Stimulated activated CD8-positive, alpha-beta memory T cell treated with anti-CD3 and anti-CD28 coated beads, Interleukin-7, amount 100 ng/mL, for 4 hours (primary cell): Measurements from ENCODE around the gene TGFB3.
"Not testable (repeated sequence)": the region's sequence is repeated elsewhere in the genome, so short reads cannot be mapped to it uniquely, and the experiment has no call there.

Experiments used
- DNase-seq, 2 donors: peaks; one replicate each; pipeline ENCODE4 v3.0.0-alpha.2; 2020; ENCODE audit warnings: low read depth in 2 of 2

TGFB3 gene

DNA sequence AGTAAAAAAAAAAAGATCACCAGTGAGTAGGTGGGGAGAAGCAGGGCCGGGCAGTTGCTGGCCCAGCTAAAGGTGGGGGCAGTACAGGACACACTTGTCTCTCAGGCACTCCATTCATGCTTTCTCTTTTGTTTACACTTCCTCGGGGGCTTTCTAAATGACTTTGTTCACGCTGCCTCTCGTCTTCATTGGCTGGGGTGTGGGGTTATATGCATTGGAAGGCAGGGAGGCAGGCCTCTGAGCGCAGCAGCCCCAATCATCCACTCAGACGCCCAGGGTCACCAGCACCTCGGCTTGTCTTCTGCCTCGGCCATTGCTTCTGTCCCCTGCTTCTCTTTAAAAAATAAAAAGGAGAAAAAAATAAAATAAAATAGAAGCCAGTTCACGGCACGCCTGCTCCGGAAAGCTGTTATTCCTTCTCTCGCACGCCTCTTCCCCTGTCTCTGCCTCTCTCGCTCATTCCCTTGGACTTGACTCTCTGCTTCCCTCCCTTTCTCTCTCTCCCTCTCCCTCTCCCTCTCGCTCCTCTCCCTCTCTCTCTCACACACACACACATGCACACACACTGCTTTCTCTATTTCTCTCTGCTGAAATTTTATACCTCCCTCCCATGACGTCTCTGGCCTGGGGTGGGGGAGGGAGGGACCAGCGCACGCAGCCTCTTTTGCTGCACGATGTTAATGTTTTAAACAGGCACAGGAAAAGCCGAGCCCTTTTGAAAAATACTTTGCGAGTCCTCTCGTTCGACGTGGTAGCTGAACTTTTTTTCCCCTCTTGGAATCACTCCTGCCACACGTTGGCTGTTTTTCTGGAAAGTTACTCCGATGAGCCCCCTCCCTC lies at the start of gene TGFB3:
Gene TGFB3 (minus strand): TSS at position 570 of the 840 bp plus-strand sequence. CDS start 1,102 bp downstream, outside the sequence.
- peak; percentile 40 to 44 for DNase-seq

DNA sequence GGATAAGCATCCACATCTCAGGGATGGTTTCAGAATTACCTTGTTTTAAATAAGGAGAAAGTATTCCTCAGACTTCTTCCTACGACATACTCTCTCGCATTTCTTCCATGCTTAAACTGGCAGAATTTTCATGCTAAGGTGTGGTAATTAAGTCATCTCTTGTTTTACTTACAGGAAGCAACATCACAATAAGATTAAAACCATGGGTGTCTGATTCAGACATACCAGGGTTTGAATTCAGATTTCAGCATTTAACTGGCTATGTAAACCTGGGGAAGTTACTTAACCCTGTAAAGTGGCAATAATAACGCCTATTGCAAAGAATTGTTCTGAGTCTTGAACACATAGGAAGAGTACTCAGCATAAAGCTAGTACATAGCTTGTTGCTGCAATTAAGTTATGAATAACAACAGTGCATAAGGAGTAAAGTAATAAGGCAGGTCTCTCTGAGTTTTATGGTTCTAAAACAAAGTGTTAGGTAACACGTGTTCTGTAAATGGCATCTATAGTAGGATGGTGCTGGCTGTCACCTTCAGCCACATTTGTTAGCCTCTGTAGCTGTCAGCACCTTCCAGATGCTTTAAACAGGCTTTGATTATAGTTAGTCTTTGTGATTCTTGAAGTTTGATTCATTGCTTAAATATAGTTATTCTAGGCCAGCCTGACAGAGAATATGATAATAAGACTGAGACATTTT lies 42.6 kb upstream of the TGFB3 start:
- no peak for DNase-seq

DNA sequence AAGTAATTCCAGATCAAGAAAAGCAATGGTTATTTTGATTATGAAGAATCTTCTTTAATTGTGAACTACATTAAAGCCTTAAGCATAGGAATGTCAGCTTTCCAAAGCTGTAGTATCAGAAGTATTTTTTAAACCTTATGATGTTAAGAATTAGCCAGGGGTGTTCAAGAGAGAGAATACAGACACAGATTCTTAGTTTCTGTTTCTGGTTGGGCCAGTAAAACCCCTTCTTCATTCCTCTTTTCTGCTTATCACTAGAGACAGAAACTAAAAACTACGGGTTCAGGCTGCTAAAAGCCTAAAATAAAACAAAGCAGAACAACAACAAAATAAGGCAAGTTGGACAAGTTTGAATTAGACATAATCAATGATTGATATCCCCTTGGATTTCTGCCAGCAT lies 42.0 kb upstream of the TGFB3 start:
- DNase-seq: no peak

DNA sequence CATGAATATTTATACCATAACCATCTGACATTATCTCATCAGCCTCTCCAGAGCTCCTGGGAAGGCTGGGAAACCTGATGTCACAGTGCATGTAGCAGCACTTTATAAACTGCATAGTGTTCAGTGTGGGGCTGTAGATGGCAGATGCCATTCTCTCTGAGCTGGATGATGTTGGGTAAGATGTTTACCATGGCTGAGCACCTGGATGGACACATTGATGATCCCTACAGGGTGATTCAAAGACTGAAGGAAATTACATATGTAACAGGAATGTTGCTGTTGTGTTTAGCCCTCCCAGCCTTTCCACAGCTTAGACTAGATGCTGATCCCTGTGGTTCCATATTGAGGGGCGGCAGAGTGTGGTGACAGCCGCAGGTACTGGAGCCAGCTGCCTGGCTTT lies 41.2 kb upstream of the TGFB3 start:
- no peak for DNase-seq

DNA sequence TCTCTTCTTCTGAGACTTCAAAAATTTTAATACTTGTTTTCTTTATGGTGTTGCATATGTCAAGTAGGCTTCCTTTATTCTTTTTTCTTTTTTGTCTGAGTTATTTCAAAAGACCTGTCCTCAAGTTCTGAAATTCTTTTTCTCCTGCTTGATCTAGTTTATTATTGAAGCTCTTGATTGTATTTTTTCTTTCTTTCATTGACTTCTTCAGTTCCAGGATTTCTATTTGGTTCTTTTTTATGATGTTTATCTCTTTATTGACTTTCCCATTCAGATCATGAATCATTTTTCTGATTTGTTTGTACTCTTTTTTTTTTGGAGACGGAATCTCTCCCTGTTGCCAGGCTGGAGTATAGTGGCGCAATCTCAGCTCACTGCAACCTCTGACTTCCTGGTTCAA lies 37.9 kb upstream of the TGFB3 start:
- no peak for DNase-seq

DNA sequence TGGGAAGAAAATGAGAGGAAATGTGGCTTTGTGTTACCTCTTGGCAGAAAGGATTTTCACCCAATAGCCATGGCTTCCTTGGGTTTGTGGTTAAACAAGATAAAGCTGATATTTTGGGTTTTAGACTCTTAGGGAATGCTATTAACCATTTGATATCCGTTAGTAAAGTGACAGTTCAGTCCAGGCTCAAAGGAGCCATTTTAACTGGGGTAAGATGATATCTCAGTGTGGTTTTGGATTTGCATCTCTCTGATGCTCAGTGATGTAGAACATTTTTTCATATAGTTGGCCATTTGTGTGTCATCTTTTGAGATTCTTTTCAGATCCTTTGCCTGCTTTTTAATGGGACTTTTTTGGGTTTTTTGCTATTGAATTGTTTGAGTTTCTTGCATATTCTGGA lies 33.9 kb upstream of the TGFB3 start:
- no peak for DNase-seq

DNA sequence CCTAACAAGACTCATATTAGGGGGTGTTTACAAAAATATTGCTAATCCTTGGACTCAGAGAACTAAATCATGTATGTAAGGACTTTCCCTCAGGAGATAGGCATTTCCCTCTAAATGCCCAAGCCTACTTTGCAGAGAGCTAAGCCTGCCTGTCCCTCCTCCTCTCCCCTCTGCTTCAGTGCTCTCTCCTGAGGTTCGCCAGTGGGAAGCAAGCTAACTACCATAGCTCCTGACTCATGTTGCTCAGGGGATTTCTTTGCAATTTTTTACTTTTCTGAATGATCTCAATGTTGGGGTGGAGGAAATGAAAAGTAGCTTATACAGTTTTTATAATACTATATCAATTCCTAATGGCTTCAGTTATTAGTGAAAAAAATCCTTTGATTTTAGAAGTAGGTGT lies 33.4 kb upstream of the TGFB3 start:
- no peak for DNase-seq

DNA sequence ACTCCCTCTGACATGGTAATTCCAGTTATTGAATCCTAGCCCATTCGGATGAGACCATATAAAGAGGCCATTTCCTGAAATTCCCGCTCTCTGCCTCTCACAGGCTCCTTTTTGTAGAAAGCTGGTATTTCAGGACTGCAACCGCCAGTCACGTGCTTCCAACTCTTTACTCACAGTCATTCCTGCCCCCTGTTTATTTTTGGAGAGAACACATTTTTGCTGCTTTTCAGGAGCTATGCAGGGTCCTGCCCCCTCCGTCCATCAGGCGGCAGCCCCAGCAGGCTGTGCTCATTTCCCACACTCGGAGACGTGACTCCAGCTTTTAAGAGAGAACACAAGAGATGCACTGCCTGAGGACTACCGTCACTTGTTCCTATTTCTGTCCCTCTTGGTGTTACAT lies 30.6 kb upstream of the TGFB3 start:
- no peak for DNase-seq

DNA sequence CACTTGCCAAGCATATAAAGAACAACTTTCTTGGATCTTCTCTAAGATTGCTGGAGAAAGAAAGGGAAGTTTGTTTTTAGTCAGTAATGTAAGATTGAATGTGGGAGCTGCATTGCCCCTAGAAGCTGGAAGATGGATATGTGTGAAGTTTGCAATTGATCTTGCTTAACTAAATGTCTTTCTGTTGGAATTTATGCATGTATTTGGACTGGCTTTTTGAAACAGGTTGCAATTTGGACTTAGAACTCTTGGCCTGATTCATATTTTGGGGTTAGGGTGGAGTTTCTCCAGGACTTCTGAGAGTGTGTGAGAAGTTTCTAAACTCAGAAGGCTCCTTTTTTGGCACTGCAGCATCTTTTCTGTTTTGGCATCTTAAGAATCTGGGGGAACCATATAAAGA lies 30.1 kb upstream of the TGFB3 start:
- no peak for DNase-seq

DNA sequence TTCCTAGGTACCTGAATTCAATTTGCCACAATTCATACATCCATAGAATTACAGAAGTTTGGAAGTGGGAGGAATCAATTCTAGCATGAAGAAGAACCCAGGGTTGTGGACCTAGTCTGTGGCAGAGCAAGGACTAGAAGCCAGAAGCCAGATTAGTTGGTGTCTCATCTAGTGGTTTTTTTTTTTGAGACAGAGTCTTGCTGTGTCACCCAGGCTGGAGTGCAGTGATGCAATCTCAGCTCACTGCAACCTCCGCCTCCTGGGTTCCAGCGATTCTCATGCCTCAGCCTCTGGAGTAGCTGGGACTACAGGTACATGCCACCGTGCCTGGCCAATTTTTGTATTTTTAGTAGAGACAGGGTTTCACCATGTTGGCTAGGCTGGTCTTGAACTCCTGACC lies 27.8 kb upstream of the TGFB3 start:
- DNase-seq: not testable (repeated sequence)

DNA sequence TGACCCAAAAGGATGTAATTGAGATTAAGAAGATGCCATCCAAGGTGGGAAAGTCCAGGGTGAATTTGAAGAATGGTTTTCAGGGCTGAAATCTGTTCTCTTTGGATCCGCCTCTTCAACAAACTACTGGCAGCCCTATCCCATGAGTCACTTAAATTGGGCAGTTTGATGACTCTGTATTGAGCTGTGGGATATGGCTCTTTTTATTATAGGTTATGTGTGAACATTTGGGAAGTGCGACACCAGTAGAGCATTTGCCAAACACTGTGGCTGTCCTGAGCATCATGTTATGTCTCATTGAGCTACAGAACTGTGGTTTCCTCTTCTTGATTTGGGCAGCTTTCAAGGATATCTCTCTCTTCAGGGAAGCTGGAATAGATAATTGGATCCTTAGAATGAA lies 26.1 kb upstream of the TGFB3 start:
- no peak for DNase-seq

DNA sequence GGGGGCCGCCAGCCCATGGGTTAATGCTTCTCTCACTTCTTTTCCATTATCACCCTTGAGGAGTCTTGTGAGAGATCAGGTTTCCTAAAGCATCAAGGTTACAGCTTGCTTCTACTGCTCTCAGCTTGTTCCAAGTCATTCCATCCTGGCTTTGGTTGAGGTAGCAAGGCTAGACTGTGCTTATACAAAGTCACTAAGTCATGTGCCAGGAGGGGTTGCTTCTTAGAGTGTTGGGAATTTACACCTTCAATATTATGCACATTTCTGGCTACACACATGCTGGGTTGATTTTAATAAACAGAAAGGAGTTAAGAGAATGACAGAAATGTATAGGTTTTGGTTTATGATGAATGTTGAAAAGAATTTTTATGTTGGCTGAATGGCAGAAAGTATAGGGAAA lies 25.6 kb upstream of the TGFB3 start:
- DNase-seq: no peak

DNA sequence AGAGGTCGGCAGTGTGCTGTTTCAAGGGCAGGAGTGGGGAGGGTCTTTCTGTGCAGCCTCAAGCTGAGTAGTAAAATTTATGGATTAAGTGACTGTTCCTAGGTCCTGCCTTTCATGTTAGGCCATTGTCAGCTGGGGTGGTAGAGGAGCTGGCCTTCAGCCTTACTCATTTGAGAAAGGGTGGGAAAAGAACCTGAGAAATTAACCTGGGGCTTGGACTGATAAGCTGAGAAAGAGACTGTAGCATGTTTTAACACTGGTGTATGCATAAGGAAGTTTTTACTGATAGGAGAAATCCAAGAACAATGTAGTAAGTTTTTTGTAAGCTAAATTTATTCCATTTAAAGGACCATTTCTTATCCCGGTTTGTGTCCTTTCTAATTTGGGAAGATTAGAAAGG lies 24.5 kb upstream of the TGFB3 start:
- DNase-seq: no peak

DNA sequence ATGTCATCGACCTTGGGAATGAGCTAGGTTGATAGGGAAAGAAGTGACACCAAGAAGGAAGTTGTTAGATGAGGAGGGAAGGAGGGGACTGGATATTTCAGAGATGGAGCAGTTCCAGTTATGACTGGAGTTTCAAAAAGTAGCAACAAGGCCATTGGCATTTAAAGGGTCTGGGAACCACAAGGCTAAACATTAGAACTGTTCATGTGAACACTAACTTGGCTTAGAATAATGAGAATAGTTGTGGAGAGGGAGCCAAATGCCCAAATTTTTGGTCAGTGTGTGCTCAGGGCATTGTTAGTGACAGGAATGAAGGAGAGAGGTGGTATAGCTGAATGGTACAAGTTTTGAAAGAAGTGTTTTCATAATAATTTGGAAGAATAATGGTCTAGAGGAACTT lies 20.6 kb upstream of the TGFB3 start:
- DNase-seq: no peak

DNA sequence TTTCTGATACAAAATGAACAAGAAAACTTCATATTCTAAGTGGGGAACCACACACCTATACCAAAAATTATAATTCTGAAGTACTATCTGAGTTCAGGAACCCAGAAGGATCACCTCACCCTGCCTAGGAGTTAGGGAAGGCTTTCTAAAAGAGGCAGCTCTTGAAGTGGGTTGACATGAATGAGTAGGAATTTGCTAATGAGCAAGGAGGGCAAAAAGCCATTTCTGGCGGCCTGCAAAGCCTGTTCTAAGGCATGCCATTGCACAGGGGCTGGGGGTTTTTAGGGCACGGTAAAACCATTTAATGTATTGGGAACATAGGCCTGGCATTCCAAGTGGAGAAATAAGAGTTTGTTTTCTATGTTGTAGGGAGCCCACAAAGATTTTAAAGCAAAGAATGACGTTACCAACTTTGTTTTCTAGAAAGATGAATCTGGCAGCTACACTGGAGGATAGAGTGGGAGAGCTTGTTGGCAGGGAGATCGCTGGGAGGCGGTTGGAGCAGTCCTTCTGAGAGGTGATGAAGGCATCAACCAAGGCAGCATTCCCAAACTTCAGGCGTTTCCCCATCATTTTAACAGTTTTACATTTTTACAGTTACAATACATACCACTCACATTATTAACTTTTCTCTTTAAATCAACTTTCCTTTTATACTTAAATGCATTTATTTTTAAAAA lies 17.9 kb upstream of the TGFB3 start:
- DNase-seq: no peak

DNA sequence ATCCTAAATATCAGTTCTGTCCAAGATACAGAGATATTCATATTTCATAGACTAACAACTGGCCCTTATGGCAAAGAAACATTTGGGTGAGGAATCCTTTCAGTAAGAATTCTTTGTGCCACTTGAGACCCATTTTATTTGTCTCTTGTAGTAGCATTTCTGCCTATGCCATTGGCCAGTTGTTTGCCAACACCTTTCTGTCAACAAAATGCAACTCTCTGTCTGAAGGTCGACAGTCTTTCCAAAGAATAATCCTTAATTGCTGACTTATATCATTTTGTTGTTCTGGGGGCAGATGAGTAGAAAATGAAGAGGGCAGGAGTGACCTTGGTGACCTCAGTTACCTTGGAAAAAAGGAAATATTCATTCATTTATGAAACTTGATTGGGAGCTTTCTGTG lies 14.7 kb upstream of the TGFB3 start:
- DNase-seq: no peak

DNA sequence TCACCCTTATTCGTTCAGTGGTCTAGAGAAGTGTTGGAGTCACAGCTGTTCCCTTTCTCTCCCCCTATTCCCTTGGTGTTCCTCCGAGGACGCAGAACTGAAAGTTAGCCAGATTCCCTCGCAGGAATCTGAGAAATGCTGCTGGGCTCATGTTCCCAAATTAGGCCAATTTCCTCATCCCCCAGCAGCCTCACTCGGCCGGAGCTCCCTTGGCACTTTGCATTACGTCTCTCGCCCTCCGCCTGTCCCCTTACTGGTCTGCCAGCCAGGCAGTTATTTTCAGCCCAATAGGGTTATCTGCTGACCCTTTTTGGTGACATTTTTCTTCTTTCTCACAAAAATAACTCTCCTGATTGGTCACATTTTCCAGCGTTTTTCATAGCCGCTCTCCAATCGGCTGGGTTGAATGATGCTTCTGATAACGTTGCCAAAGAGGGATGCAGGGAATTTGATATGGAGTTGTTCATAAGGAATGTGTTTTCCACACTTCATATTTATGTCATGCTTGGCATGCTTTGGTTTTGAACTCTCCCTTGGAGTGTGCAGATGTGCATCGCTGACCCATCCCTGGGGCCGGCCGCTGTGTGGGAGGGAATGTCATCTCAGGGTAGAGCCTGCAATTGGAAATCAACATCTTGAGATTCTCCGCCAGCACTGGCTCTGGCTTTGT lies 13.7 kb upstream of the TGFB3 start:
- DNase-seq: no peak

DNA sequence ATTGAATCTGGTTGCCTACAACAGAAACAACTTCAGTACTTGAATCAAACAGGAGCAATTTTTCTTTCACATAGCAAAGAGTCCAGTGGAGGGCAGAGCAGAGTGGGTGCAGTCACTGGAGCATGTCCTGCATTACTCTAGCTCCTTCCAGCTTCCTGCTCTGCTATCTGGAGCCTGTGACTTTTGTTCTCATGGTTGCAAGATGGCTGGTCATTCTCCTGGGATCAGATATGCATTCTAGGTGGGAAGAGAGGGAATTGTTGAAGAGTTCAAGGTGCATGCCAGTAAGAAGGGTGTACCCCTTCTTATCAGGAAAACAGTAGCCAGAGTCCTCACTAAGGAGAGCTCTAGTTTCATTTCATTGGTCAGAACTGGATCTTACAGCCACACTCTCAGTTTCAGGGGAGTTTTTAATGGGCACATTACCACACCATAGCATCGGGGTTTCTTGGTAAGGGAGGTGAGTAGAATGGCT lies 11.8 kb upstream of the TGFB3 start:
- no peak for DNase-seq

DNA sequence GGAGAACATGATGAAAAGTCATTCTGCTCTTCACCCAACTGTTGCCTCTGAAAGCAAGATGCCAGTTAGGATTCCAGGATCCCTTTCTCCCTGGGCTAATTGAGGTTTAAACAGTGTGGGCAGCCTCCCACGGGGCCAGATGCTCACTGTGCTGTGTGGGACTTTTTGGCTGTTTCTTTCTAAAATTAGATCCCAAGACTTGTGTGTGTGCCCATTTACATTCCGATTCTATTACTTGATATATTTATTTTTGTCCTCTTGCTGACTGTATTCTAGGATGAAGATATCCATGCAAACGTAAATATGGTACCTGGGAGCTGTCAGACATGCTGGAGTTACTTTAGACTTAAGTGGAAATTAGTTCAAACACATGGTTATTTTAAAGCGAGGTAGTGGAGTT lies 10.0 kb upstream of the TGFB3 start:
- DNase-seq: no peak

DNA sequence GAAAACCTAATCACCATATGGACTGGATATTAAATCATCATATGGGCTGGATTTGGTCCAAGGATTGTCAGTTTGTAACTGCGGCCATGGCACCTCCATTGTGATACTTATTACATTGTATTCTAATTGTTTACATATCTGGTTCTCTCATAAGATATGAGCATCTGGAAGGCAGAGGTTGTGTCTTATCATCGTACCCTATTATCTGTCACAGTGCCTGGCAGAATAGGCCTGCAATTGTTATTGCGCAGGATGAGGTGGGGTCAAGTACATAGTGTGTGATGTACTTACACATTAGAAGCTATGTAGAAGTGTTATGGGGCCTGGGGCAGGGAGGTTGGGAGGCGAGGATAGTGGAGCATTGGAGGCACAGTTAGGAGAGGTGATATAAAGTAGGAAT lies 8.5 kb upstream of the TGFB3 start:
- DNase-seq: no peak

DNA sequence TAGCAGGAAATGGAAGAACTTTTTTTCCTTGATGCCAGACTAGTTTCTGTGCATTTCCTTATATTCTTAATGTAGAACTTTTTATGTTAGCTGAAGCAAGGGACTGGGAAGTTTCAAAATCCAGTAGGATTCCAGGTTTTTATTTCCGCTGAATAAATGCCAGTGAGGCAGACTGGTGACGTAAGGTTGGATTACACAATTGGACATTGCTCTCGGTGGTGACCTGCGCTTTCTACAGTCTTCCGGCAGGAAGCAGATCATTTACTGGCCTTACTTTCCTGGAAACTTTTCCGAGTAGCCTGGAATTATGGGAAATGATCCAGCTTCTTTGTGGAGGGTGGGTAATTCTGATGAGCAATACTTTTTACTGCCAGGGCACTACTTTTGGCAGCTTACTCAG lies 7.3 kb upstream of the TGFB3 start:
- no peak for DNase-seq
